ENCODE measurements around the gene NEIL1.

The NEIL1 gene

DNA sequence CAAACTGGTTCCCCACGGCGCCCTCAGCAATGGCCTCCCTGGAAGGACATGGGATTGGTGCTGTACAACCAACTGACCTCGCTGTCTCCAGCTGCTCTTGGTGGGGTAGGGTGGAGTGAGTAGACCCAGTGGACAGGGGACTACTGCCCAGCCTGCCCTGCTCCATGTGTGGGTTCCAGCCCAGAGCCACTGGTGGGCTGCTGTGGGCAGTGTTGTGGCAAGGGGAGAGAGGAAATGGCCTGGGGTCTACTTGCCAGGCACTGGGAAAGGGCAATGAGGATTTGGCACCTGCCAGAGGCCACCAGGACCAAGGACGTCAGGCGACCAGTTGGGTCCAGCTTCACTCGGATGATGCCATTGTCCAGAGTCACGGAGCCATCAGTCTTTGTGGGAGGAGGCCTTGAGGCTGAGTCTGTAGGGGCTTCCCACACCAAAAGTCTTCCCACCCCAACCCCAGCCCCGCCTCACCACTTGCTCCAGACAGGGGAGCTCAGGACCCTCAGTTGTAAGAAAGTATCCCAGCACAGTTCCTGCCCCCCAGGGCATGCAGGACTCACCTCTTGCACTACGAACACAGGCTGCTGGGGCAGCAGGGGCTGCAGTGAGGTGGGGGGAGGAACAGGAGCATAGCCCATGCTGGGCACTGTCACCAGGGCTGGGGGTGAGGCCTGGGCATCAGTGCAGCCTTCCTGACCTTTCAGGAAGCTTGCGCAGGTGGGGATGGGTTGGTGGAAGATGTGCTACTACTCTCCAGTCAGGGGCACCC lies 12.1 kb downstream of the NEIL1 start:
- H3K27ac ChIP-seq (ENCODE audit: low read depth, low read length, severe bottlenecking): no peak overlapping the region
- peaks cover 72% of the 10 kb centered on the region for H3K36me3 ChIP-seq (ENCODE audit: control insufficient read depth, insufficient read depth, low read length)
- no peaks in the 10 kb centered on the region for H3K4me1 ChIP-seq (ENCODE audit: control insufficient read depth, insufficient read depth, low read length, poor library complexity, severe bottlenecking)
- WGBS, 2 experiments (ENCODE audit: insufficient coverage in 2 of 2): 92 to 96% methylated on average over 3 to 8 of the region's 10 CpGs
- no peak overlapping the region for H3K4me3 ChIP-seq (ENCODE audit: extremely low read depth, insufficient read depth, low read length, poor library complexity, severe bottlenecking)
- no peaks in the 10 kb centered on the region for H3K9me3 ChIP-seq (ENCODE audit: control insufficient read depth, low read length)

DNA sequence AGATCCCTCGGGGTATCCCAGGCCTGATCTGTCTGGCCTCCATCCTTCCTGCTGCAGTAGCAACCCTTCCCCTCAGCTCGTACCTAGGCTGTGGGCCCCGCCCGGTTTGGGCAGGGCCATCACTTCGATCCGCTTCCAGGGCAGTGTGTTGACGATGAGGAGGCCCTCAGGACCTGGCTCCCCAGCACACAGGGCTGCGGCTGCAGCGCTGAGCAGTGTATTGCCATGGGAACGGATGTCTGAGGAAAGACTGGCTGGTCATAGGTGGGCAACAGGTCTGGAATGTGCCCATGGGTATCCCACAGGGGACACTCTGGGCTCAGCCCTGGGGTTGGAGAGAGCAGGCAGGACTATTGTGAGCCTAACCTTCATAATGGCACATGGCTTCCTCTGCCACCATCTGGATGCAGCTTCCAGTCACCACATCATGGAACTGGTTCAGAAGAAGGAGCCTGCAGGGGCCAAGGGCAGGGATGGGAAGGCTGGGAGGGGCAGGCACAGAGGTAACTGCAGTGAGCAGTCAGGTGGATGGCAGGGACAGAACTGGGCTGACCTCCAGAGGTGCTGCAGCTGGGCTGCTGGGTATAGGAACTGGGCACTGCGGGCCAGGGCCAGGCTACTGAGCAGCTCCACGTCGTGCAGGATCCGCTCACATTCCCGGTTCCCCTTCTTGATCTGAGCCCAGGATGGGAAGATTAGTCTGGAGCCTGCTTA lies 12.9 kb downstream of the NEIL1 start:
- peaks cover 73% of the 10 kb centered on the region for H3K36me3 ChIP-seq (ENCODE audit: control insufficient read depth, insufficient read depth, low read length)
- no peaks in the 10 kb centered on the region for H3K9me3 ChIP-seq (ENCODE audit: control insufficient read depth, low read length)
- no peak overlapping the region for H3K4me3 ChIP-seq (ENCODE audit: extremely low read depth, insufficient read depth, low read length, poor library complexity, severe bottlenecking)
- H3K4me1 ChIP-seq (ENCODE audit: control insufficient read depth, insufficient read depth, low read length, poor library complexity, severe bottlenecking): no peaks in the 10 kb centered on the region
- 91 to 95% methylated on average over 10 to 15 of the region's 15 CpGs for WGBS, 2 experiments (ENCODE audit: insufficient coverage in 2 of 2)
- no peak overlapping the region for H3K27ac ChIP-seq (ENCODE audit: low read depth, low read length, severe bottlenecking)

DNA sequence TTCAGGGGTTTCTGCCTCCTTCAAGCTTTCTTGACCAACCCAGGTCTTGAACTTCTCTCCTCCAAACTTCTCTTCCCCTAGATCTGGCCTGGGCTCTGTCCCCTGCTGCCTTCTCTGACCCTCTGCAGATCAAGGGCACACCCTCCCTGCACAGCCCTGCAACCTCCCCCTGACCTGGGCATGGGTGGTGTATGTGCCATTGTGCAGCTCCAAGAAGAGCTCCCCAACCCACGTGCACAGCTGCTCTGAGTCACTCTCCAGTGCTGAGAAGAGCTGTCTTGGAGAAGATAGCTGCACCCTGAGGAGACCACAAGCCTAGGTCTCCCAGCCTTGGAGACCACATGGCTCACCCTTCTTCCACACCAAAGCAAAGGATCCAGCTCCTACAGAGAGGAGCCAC lies 13.6 kb downstream of the NEIL1 start:
- Histone ChIP-seq H3K27ac (ENCODE audit: low read depth, low read length, severe bottlenecking) (no peak overlapping the region), H3K4me1 (ENCODE audit: control insufficient read depth, insufficient read depth, low read length, poor library complexity, severe bottlenecking) (no peaks in the 10 kb centered on the region), H3K9me3 (ENCODE audit: control insufficient read depth, low read length) (no peaks in the 10 kb centered on the region), H3K4me3 (ENCODE audit: extremely low read depth, insufficient read depth, low read length, poor library complexity, severe bottlenecking) (no peak overlapping the region), H3K36me3 (ENCODE audit: control insufficient read depth, insufficient read depth, low read length) (peaks cover 73% of the 10 kb centered on the region)
- 100% methylated on average over 1 of the region's 1 CpG for WGBS, 2 experiments (ENCODE audit: insufficient coverage in 2 of 2)

DNA sequence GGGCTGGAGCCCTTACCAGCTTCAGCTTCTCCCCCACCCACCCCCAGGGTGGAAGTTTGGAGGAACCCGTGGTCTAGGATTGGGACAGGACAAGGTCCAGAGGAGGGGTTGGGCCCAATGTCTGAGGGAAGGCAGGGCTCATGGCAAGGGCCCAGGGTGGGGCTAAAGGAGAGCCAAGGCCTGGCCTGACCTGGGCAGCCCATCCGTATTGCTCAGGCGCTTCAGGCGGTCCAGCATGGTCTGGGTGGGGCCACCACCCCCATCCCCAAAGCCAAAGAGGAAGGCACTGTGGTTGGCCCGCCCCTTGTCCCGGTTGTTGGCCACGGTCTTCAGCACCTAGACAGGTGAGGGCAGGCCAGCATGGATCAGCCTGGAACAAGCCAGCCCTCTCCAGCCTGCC lies 14.0 kb downstream of the NEIL1 start:
- whole genome bisulfite sequencing, 2 experiments (ENCODE audit: insufficient coverage in 2 of 2): 100% methylated on average over 4 to 6 of the region's 7 CpGs
- Histone ChIP-seq H3K4me3 (ENCODE audit: extremely low read depth, insufficient read depth, low read length, poor library complexity, severe bottlenecking) (no peak overlapping the region), H3K9me3 (ENCODE audit: control insufficient read depth, low read length) (no peaks in the 10 kb centered on the region), H3K27ac (ENCODE audit: low read depth, low read length, severe bottlenecking) (no peak overlapping the region), H3K4me1 (ENCODE audit: control insufficient read depth, insufficient read depth, low read length, poor library complexity, severe bottlenecking) (no peaks in the 10 kb centered on the region), H3K36me3 (ENCODE audit: control insufficient read depth, insufficient read depth, low read length) (peaks cover 75% of the 10 kb centered on the region)

DNA sequence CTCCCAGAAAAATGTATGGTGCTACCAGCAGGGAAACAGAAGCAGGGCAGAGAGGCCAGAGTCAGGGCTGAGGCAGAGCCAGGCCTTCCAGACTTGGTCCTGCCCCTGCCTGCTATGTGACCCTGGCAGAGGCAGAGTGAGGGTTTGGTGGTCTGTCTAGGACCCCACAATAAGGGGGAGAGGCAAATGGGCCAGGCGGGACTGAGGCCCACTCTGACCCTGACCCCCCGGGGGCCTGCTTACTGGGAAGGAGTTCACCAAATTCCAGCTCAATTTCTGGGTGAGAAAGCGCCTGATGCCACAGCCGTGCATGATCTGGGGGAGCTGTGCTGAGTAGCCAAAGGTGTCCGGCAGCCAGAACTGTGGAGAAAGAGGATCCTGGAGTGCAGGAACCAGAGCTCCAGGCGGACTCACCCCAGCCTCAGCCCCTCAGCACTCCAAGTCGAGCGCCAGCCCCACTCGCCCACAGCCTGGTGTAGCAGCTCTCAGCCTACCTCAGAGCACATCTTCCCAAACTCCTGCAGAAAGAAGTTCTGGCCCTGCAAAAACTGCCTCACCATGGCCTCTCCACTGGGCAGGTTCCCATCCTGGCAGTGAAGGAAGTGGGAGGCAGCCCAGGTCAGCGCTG lies 14.6 kb downstream of the NEIL1 start:
- 94 to 97% methylated on average over 6 to 10 of the region's 10 CpGs for WGBS, 2 experiments (ENCODE audit: insufficient coverage in 2 of 2)
- peaks cover 75% of the 10 kb centered on the region for H3K36me3 ChIP-seq (ENCODE audit: control insufficient read depth, insufficient read depth, low read length)
- no peaks in the 10 kb centered on the region for H3K9me3 ChIP-seq (ENCODE audit: control insufficient read depth, low read length)

DNA sequence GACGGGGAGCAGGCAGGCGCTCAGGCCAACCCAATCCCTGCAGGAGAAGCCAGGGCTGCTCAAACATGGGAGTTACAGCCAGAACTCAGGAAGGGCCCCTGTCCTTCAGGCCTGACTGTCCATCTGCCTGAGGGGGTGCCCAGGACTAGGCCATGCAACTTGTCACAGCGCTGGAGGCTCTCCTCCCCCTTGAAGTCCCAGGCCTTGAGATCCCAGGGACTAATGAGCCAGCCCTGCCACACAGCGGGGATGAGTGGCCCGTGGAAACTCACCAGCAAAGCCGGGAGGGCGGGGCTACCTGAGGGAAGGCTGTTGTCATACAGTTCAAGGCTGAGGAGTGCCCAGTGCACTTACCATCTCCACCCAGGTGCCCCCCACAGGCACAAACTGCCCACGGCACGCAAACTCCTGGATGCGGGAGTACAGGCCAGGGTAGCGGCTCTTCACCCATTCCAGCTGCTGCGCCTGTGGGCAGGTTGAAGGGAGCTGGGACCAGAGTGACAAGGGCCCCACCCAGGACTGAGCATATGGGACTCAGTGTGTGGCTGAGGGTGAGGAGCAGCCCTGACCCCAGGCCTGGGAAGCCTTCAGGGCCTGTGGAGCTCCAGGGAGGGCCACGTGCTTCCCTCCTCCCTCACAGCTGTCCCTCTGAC lies 15.3 kb downstream of the NEIL1 start:
- Histone ChIP-seq H3K4me3 (ENCODE audit: extremely low read depth, insufficient read depth, low read length, poor library complexity, severe bottlenecking) (no peak overlapping the region), H3K9me3 (ENCODE audit: control insufficient read depth, low read length) (no peaks in the 10 kb centered on the region), H3K4me1 (ENCODE audit: control insufficient read depth, insufficient read depth, low read length, poor library complexity, severe bottlenecking) (no peaks in the 10 kb centered on the region), H3K27ac (ENCODE audit: low read depth, low read length, severe bottlenecking) (no peak overlapping the region), H3K36me3 (ENCODE audit: control insufficient read depth, insufficient read depth, low read length) (peaks cover 76% of the 10 kb centered on the region)
- WGBS, 2 experiments (ENCODE audit: insufficient coverage in 2 of 2): 96 to 98% methylated on average over 8 to 9 of the region's 13 CpGs

More for the DNA sequence above, 14.6 kb downstream of the NEIL1 start:
- no peak overlapping the region for H3K27ac ChIP-seq (ENCODE audit: low read depth, low read length, severe bottlenecking)
- H3K4me3 ChIP-seq (ENCODE audit: extremely low read depth, insufficient read depth, low read length, poor library complexity, severe bottlenecking): no peak overlapping the region
- H3K4me1 ChIP-seq (ENCODE audit: control insufficient read depth, insufficient read depth, low read length, poor library complexity, severe bottlenecking): no peaks in the 10 kb centered on the region

DNA sequence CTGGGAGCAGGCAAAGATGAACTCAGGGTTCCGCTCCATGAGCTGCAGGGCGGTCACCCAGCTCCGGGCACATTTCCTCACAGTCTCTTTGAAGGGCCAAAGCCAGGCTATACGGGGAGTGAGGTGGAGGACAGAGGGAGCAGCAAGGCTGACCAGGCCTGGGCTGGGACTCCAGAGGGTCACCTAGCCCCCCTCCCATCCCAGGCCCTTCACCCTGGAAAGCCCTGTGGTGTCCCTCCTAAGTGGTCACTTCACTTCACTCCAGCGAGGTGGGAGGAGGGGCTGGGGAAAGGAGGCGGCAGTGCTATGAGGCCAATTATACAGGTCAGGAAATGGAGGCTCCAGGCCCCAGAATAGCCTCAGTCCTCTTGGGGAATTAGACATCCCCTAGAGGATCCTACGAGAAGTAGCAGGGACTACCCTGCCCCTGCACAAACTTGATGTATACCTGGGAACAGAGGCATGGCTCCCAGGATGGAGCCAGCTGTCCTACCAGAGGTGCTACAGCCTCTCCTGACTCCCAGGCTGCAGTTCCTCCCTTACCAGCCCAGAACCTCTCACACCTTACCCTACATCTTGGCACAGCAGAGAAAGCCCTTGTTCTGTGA lies 15.9 kb downstream of the NEIL1 start:
- H3K36me3 ChIP-seq (ENCODE audit: control insufficient read depth, insufficient read depth, low read length): peaks cover 81% of the 10 kb centered on the region
- 88 to 95% methylated on average over 4 to 5 of the region's 7 CpGs for WGBS, 2 experiments (ENCODE audit: insufficient coverage in 2 of 2)
- no peak overlapping the region for H3K4me3 ChIP-seq (ENCODE audit: extremely low read depth, insufficient read depth, low read length, poor library complexity, severe bottlenecking)

DNA sequence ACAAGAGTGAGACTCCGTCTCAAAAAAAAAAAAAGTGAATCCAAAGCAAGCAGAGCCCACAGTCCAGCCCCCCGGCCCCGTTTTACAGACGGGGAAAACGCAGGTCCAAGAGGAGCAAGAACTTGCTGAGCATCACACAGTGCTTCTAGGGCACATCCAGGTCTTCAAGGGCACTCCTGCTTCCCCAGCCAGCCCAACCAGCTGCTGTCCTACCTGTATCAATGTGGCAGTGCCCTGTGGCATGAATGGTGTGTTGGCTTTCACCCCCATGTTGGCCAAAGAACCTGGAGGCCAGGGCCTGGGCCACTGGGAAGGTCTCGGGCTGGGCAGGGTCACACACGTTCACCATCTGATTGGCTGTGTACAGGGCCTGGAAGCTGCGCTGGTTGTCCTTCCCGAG lies 16.9 kb downstream of the NEIL1 start:
- Histone ChIP-seq H3K27ac (ENCODE audit: low read depth, low read length, severe bottlenecking) (no peak overlapping the region), H3K9me3 (ENCODE audit: control insufficient read depth, low read length) (no peaks in the 10 kb centered on the region), H3K4me1 (ENCODE audit: control insufficient read depth, insufficient read depth, low read length, poor library complexity, severe bottlenecking) (no peaks in the 10 kb centered on the region), H3K4me3 (ENCODE audit: extremely low read depth, insufficient read depth, low read length, poor library complexity, severe bottlenecking) (no peak overlapping the region), H3K36me3 (ENCODE audit: control insufficient read depth, insufficient read depth, low read length) (peaks cover 70% of the 10 kb centered on the region)
- WGBS, 2 experiments (ENCODE audit: insufficient coverage in 2 of 2): 94 to 98% methylated on average over 9 of the region's 9 CpGs

More for the DNA sequence above, 15.9 kb downstream of the NEIL1 start:
- H3K4me1 ChIP-seq (ENCODE audit: control insufficient read depth, insufficient read depth, low read length, poor library complexity, severe bottlenecking): no peaks in the 10 kb centered on the region
- no peaks in the 10 kb centered on the region for H3K9me3 ChIP-seq (ENCODE audit: control insufficient read depth, low read length)
- H3K27ac ChIP-seq (ENCODE audit: low read depth, low read length, severe bottlenecking): no peak overlapping the region

DNA sequence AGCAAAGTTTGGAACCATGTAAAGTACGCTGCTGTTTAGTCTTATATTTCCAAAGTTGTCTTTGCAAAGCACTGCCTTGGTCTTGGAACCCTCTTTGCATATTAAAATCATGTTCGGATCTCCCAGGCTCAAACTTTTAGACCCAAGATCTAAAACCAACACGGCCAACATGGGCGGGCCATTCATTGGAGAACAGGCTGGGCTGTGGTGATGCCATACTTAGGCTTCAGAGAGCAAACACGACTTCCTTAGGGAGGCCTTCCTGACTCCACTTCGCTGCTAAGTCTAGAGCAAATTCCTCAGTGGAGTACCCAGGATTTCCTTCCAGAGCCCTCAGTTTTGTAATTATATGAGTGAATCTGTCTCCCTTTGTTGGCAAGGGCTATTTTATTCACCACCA lies 18.0 kb downstream of the NEIL1 start:
- Histone ChIP-seq H3K9me3 (ENCODE audit: control insufficient read depth, low read length) (no peaks in the 10 kb centered on the region), H3K36me3 (ENCODE audit: control insufficient read depth, insufficient read depth, low read length) (peaks cover 67% of the 10 kb centered on the region), H3K4me1 (ENCODE audit: control insufficient read depth, insufficient read depth, low read length, poor library complexity, severe bottlenecking) (no peaks in the 10 kb centered on the region), H3K4me3 (ENCODE audit: extremely low read depth, insufficient read depth, low read length, poor library complexity, severe bottlenecking) (no peak overlapping the region), H3K27ac (ENCODE audit: low read depth, low read length, severe bottlenecking) (no peak overlapping the region)
- 90 to 100% methylated on average over 5 to 6 of the region's 6 CpGs for WGBS, 2 experiments (ENCODE audit: insufficient coverage in 2 of 2)

DNA sequence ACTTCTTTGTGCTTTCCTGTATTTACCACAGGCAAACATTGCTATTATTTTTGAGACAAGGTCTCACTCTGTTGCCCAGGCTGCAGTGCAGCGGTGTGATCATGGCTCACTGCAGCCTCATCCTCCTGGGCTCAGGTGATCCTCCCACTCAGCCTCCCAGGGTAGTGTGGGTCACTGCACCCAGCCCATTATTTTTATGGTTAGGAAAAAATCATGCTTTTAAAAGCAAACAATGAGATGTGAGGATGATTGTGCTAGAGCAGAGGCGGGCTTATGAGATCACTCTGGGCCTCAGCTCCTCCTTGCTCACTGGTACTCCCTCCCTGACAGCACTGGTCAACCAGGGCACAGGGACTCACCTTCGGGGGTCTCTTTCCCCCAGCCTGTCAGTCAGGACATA lies 19.3 kb downstream of the NEIL1 start:
- 100% methylated on average over 1 of the region's 3 CpGs; no CpG with 5 or more reads in 1 of the 2 experiments for WGBS, 2 experiments (ENCODE audit: insufficient coverage in 2 of 2)
- peaks cover 68% of the 10 kb centered on the region for H3K36me3 ChIP-seq (ENCODE audit: control insufficient read depth, insufficient read depth, low read length)
- no peak overlapping the region for H3K27ac ChIP-seq (ENCODE audit: low read depth, low read length, severe bottlenecking)
- no peaks in the 10 kb centered on the region for H3K9me3 ChIP-seq (ENCODE audit: control insufficient read depth, low read length)
- no peaks in the 10 kb centered on the region for H3K4me1 ChIP-seq (ENCODE audit: control insufficient read depth, insufficient read depth, low read length, poor library complexity, severe bottlenecking)
- H3K4me3 ChIP-seq (ENCODE audit: extremely low read depth, insufficient read depth, low read length, poor library complexity, severe bottlenecking): no peak overlapping the region
